ENCODE data around the gene TRIM62.

The TRIM62 gene

GRCh38 chr1:33159577-33159976, 22.3 kb downstream of the TRIM62 start:
- peaks cover 8% of the 10 kb centered on the region for H4K20me1 ChIP-seq (ENCODE audit: insufficient read depth, low read length)
- no peak for TF ChIP-seq CTCF (IDR thresholded peaks at IDR 0.05; ENCODE audit: borderline replicate concordance, extremely low read depth, low read length, poor library complexity, severe bottlenecking)
- no peak for TF ChIP-seq EZH2 (IDR thresholded peaks at IDR 0.05; ENCODE audit: borderline replicate concordance, low read depth, low read length, severe bottlenecking)
- DNase-seq = no peak
- H3K27ac ChIP-seq (ENCODE audit: low read length) = no peak overlapping the region
- H2AFZ ChIP-seq (ENCODE audit: low read depth, low read length) = no peak overlapping the region
- no peaks in the 10 kb centered on the region for H3K4me1 ChIP-seq (ENCODE audit: insufficient read depth, low read length)
- H3K27me3 ChIP-seq (ENCODE audit: insufficient read depth, low read length, poor library complexity) = no peaks in the 10 kb centered on the region
- H3K4me3 ChIP-seq (ENCODE audit: low read depth in 1 of 2, low read length in 2 of 2) = no peak overlapping the region
- H3K36me3 ChIP-seq (ENCODE audit: insufficient read depth, low read length) = peaks cover 26% of the 10 kb centered on the region
- no peak for ATAC-seq (ENCODE audit: insufficient read depth, low read depth)
- H3K9me3 ChIP-seq (ENCODE audit: insufficient read depth, low read length, severe bottlenecking) = no peaks in the 10 kb centered on the region
- H3K4me2 ChIP-seq (ENCODE audit: insufficient read depth, low read length) = no peak overlapping the region
- H3K9ac ChIP-seq (ENCODE audit: low read depth, low read length) = no peak overlapping the region
- H3K79me2 ChIP-seq (ENCODE audit: insufficient read depth, low read length) = no peaks in the 10 kb centered on the region

GRCh38 chr1:33158366-33158765, 23.5 kb downstream of the TRIM62 start:
- Histone ChIP-seq H3K36me3 (ENCODE audit: insufficient read depth, low read length) (peaks cover 27% of the 10 kb centered on the region), H3K9me3 (ENCODE audit: insufficient read depth, low read length, severe bottlenecking) (no peaks in the 10 kb centered on the region), H3K4me2 (ENCODE audit: insufficient read depth, low read length) (no peak overlapping the region), H3K4me3 (ENCODE audit: low read depth in 1 of 2, low read length in 2 of 2) (no peak overlapping the region), H3K79me2 (ENCODE audit: insufficient read depth, low read length) (no peaks in the 10 kb centered on the region), H3K4me1 (ENCODE audit: insufficient read depth, low read length) (peaks cover 10% of the 10 kb centered on the region), H3K9ac (ENCODE audit: low read depth, low read length) (no peak overlapping the region), H3K27me3 (ENCODE audit: insufficient read depth, low read length, poor library complexity) (no peaks in the 10 kb centered on the region), H2AFZ (ENCODE audit: low read depth, low read length) (no peak overlapping the region), H3K27ac (ENCODE audit: low read length) (no peak overlapping the region), H4K20me1 (ENCODE audit: insufficient read depth, low read length) (peaks cover 5% of the 10 kb centered on the region)
- ATAC-seq (ENCODE audit: insufficient read depth, low read depth) (no peak), DNase-seq (no peak)
- no peak for TF ChIP-seq EZH2 (IDR thresholded peaks at IDR 0.05; ENCODE audit: borderline replicate concordance, low read depth, low read length, severe bottlenecking)
- TF ChIP-seq CTCF (IDR thresholded peaks at IDR 0.05; ENCODE audit: borderline replicate concordance, extremely low read depth, low read length, poor library complexity, severe bottlenecking) = no peak

- no peaks in the 10 kb centered on the region for H3K79me2 ChIP-seq (ENCODE audit: insufficient read depth, low read length)
- no peak overlapping the region for H3K27ac ChIP-seq (ENCODE audit: low read length)
- H3K4me3 ChIP-seq (ENCODE audit: low read depth in 1 of 2, low read length in 2 of 2) = no peak overlapping the region
- peaks cover 5% of the 10 kb centered on the region for H4K20me1 ChIP-seq (ENCODE audit: insufficient read depth, low read length)
- no peak overlapping the region for H3K9ac ChIP-seq (ENCODE audit: low read depth, low read length)
- TF ChIP-seq CTCF (IDR thresholded peaks at IDR 0.05; ENCODE audit: borderline replicate concordance, extremely low read depth, low read length, poor library complexity, severe bottlenecking) (no peak), EZH2 (IDR thresholded peaks at IDR 0.05; ENCODE audit: borderline replicate concordance, low read depth, low read length, severe bottlenecking) (no peak)
- H2AFZ ChIP-seq (ENCODE audit: low read depth, low read length) = no peak overlapping the region
- H3K9me3 ChIP-seq (ENCODE audit: insufficient read depth, low read length, severe bottlenecking) = no peaks in the 10 kb centered on the region
- H3K36me3 ChIP-seq (ENCODE audit: insufficient read depth, low read length) = peaks cover 27% of the 10 kb centered on the region
- no peak overlapping the region for H3K4me2 ChIP-seq (ENCODE audit: insufficient read depth, low read length)
- ATAC-seq (ENCODE audit: insufficient read depth, low read depth) (no peak), DNase-seq (no peak)
- H3K27me3 ChIP-seq (ENCODE audit: insufficient read depth, low read length, poor library complexity) = no peaks in the 10 kb centered on the region
- H3K4me1 ChIP-seq (ENCODE audit: insufficient read depth, low read length) = peaks cover 19% of the 10 kb centered on the region
These were observed 24.7 kb downstream of the TRIM62 start for GRCh38 chr1:33157131-33157530.

All from DND-41 (cell line).